Fibroblast of skin of scalp (primary cell): ENCODE measurements around the gene KDM5D. TPM values are rescaled to one million over a fixed set of nuclear protein-coding genes. Genes with fewer than 3 reads are reported as not detected.

Experiments used
- DNase-seq: peaks from one replicate; pipeline ENCODE4 v3.0.0-alpha.2; 2013
- polyA plus RNA-seq, 2 experiments: library from polyadenylated mRNA; unstranded; fragments of 120-200 nt; gene quantifications; one replicate each; pipeline ENCODE4 v1.2.1, GENCODE V29; 2013; ENCODE audit not compliant: insufficient read length in 2 of 2

Gene KDM5D
- polyA plus RNA-seq (2013, experiment 1 of 2; ENCODE audit: insufficient read length): 19.0 TPM
- polyA plus RNA-seq (2013, experiment 2 of 2; ENCODE audit: insufficient read length): 20.8 TPM

DNA sequence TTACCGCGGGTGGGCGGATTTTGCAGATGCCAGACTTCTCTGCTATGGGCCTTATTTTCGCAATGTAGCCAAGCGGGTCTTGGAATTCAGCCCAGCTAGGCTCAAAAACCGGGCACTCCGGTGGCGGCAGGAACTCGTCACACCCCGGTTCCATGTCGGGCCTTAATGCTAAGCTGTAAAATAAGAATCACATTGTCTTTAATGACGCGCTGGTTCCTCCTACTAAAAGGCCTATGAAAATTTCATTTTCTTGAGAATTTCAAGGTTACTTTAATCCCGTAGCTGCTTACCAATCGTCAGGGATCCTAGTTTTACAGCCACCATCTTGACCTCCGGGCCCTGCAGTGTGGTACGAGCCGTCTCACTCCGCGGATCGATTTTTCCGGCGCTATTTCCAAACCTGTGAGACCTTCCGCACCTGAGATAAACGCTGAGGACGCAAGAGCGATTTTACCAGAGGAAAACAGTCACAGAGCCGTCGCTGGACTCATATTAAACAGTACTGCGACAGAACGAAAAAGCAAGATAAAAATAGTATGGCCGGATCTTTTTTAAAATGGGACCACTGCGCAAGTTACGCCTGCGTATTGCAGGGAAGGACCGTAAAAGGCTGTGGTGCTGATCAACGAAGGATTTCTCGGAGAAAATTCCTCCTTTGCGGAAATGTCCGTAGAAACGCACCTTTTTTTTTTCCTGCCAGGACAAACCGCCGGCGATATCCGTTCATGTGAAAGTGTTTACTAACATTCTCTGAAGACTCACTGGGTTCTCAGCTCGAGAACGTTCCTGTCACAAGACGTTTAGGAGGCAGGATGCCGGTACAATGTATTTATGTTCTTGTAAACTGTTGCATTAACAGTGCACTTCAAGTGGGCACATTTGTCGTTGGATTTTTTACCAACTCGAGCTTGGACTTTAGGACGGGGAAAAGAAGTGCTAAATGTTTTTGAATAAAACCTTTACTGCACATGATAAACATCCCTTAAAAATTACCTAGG is at the start of gene KDM5D:
Gene KDM5D (minus strand): TSS at position 346 of the 998 bp plus-strand sequence. CDS start 192 bp downstream, at position 154.
- peak; percentile 73 for DNase-seq

DNA sequence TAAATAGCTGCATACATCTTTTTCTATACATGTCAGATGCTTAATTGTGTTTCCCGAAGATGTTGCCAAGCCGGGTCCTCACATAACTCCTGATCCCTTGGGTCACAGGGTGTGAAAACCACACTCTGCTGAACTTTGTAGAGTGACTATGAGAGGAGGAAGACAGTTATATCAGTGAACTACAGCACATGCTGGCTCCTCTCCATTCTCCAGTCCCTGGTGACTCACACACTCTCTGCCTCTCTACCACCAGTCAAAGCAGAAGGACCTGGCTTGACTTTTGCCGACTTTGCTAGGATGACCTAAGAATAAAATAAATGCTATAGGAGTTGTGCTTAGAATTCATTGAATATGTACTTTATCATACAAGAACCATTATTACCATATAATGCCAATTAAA is 23.8 kb upstream of the KDM5D start:
- DNase-seq: no peak

DNA sequence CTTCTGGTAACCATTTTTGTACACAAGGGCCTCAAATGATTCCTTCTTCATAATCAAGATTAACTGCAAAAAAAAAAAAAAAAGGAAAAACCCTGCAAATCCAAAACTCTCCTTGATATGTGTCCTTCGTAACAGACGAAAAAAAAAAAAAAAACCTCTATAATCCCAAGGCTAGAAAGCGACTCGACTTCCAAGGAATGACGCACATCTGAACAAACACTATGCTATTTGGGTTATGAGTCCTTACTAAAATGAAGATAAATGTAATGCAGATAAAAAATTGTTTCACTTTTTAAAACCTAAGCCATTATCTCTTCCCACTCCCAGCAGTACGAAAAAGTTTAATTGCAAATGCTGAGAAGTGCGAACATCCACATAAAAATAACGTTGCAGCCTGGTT is 1.2 kb downstream of the KDM5D start:
- DNase-seq: peak; percentile 4

DNA sequence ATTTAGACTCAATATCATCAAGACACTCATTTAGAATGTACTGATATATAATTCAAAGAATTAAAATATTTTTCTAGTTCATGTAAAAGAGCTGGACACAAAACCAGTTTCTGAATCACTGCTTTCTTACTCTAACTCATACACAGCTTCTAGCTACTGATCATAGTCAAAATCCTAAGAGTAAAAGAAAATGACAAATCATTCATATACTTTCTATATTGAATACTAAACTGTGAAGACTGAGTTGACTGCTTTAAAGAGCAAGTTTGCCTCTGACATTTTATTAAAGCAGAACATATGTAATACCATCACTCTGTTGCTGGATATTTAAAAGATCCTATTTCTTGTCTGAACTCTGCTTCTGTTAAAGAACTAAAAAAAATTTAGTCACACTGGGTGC is 2.4 kb downstream of the KDM5D start:
- no peak for DNase-seq

DNA sequence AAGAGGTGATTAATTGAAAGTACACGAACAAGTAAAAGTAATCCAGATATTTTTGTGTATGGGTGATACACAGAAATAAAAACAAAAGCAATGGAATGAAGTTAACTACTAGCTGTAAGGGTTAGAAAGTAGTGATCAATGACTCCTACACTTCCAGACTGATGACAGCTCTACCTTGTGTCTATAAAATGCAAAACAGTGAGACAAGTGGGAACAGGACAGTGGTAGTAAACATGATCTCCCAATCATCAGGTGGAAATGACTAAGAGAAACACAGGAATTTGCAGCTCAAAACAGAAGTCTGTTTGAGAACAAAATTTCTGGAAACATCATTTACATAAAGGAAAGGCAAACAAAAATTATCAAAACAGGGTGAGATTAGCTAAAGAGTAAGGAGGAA is 10.1 kb downstream of the KDM5D start:
- no peak for DNase-seq

DNA sequence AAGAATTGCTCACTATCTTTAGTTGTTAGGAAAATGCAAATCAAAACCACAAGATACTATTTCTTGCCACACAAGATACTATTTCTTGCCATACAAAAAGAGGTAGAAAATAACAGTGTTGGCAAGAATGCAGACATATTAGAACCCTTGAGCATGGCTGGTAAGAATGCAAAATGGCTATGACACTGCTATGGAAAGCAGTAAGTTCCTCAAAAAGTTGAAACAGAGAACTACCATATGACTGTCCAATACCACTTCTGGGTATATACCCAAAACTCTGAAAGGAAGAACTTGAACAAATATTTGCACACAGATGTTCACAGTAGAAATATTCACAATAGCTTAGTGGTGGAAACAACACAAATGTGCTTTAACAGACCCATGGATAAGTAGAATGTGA is 26.6 kb downstream of the KDM5D start:
- no peak for DNase-seq

DNA sequence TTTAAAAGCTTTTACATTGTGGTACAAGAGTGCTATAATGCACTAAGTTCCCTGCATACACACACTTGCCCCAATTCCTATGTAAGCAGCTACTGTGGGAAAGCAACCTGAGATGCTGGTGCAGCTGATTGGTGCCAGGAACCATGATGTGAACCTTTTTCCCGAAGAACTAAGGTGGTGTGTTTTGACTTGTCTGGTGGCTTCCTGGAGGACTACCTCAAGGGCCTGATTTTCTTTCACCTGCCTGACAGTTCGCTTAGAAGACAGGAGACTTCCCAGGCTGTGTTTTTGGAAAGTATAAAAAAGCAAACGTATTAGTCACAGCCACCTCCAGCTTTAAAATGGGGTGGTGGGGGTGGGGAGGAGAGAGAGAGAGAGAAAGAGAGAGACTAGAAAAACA is 27.4 kb downstream of the KDM5D start:
- no peak for DNase-seq

DNA sequence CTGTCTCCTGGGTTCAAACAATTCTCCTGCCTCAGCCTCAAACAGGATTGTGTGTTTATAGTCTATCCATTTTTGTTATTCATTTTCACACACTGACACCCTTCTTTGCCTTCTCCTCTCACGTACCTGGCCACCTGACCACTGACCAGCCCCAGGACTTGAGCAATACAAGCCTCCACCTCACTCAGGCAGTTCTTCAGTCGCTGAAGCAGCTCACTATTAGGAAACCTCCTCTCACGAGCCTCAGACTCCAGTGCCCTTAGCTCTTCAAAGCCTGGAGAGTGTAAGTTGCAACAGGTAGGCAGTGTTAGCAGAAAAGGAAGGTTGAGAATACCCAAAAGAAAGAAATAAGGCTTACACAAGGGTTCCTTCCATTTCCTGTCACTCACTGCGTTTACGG is 29.3 kb downstream of the KDM5D start:
- no peak for DNase-seq

DNA sequence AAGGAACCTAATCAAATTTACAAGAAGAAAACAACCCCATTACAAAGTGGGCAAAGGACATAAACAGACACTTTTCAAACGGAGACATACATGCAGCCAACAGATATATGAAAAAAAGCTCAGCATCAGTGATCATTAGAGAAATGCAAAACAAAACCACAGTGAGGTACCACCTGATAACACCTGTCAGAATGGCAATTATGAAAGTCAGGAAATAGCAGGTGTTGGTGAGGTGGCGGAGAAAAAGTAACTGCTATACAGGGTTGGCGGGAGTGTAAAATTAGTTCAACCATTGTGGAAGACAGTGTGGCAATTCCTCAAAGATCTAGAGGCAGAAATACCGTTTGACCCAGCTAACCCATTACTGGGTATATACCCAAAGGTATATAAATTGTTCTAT is 31.1 kb downstream of the KDM5D start:
- no peak for DNase-seq

DNA sequence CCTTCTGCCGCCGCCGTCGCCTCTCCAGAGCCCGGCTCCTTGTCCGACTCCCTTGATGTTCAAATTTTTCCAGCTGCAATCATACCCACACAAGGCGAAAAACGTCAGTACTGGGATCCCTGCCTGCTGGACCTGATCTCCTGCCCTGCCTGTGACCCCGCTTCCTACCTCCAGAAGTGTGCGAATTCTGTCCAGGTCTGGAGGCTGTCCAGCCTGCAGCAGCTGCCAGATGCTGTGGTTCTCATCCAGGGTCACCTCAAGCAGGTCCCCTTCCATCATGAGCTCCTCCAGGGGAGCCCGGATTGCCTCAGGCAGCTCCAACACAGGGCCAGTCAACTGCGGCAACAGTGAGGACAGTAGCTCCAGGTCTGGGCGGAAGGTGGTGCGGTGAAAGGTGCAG is 38.3 kb downstream of the KDM5D start:
- DNase-seq: no peak

DNA sequence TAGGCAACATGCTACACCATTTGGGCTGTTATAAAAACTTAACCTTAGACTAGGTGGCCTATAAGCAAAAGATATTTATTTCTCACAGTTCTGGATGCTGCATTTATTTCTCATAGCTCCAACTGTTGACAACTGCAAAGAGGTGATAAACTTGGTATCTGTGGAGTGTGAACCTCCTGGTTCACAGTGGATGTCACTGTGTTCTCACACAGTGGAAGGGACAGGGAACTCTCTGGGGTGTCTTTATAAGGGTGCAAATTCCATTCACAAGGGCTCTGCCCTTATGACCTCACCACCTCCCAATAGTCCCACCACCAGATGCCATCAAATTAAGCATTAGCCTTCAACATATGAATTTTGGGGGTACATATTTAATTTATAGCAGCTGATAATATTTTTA is 46.0 kb downstream of the KDM5D start:
- DNase-seq: no peak

DNA sequence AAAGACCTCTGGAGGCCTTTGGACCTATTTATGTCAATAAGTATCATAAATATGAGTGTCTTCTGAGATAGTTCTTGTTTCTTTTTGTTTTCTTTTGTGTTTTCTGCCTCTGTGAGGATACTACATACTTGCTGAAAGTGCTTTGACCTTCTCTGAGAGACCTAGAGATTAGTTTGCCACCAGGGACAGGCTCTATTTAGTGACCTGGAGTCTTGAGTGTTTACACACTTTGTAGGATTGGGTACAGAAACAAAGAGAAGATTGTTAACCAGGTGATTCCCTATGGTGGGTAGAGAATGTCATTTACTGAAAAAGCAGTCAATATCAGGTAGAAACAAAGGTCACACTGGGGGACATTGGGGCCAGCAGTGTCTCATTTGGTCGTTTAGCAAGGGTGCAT is 63.7 kb downstream of the KDM5D start:
- no peak for DNase-seq
